ENCODE data around the gene EHD4.

EHD4 gene

DNA sequence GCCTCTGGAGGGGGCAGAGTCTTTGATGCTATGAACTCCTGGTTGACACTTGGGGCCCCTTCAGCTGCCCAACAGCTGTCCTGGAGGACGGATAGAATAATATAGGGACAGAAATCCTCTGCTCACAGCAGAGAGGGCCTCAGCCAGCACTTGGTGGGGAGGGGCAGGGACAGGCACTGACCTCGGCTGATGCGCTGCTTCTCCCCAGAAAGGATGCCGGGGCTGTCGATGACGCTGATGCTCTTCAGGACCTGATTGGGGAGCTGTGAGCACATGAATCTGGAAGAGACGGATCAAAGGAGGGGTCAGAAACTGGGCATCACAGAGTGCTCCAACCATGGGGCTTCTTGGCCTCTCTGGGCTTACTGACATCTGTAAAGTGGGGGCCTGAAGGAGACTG lies 29.5 kb downstream of the EHD4 start:
- no peaks in the 10 kb centered on the region for H3K4me1 ChIP-seq (ENCODE audit: control insufficient read depth in 1 of 2, insufficient read depth in 1 of 2, low read depth in 1 of 2, low read length in 1 of 2)
- no peak overlapping the region for H3K27ac ChIP-seq
- H3K36me3 ChIP-seq: peaks cover 31% of the 10 kb centered on the region
- H3K9me3 ChIP-seq: no peaks in the 10 kb centered on the region
- TF ChIP-seq, protein P1, sequence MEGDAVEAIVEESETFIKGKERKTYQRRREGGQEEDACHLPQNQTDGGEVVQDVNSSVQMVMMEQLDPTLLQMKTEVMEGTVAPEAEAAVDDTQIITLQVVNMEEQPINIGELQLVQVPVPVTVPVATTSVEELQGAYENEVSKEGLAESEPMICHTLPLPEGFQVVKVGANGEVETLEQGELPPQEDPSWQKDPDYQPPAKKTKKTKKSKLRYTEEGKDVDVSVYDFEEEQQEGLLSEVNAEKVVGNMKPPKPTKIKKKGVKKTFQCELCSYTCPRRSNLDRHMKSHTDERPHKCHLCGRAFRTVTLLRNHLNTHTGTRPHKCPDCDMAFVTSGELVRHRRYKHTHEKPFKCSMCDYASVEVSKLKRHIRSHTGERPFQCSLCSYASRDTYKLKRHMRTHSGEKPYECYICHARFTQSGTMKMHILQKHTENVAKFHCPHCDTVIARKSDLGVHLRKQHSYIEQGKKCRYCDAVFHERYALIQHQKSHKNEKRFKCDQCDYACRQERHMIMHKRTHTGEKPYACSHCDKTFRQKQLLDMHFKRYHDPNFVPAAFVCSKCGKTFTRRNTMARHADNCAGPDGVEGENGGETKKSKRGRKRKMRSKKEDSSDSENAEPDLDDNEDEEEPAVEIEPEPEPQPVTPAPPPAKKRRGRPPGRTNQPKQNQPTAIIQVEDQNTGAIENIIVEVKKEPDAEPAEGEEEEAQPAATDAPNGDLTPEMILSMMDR (IDR thresholded peaks at IDR 0.05): no peak
- H3K4me3 ChIP-seq (ENCODE audit: low read depth in 1 of 2, low read length in 1 of 2): no peak overlapping the region
- H3K27me3 ChIP-seq: no peaks in the 10 kb centered on the region

DNA sequence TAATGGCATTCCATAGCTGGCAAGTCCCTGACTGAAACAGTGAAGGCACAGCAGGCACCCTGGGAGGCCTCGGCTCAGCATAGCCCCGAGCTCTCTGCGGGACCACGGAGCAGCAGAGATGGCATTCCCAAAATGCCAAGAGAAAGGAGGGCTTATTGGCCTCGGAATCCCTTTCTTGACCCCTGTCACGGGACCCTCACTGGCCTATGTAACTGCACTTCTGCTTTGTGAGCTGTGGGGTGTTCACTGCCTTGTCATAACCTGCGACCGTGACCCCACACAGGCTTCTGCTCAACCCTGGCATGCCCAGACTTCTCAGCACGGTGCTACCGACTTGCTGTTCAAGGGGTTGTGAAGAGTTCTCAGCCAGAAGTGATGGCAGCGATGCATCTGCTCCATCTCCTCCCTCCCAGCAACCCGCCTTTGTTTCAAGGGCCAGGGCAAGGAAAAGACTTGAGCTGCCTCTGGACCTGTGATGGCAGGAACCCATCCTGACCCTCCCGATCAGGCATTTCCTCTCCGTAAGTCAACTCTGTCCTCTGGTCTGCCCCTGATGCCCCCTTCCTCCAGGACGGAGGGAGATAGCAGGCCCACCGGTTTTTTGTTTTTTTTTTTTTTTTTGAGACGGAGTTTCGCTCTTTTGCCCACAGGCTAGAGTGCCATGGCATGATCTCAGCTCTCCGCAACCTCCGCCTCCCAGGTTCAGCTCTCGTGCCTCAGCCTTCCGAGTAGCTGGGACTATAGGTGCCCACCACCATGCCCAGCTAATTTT lies 30.5 kb downstream of the EHD4 start:
- no peaks in the 10 kb centered on the region for H3K9me3 ChIP-seq
- TF ChIP-seq, protein P1 (IDR thresholded peaks at IDR 0.05): no peak
- peaks cover 31% of the 10 kb centered on the region for H3K36me3 ChIP-seq
- no peaks in the 10 kb centered on the region for H3K27me3 ChIP-seq
- H3K4me3 ChIP-seq (ENCODE audit: low read depth in 1 of 2, low read length in 1 of 2): no peak overlapping the region
- H3K27ac ChIP-seq: no peak overlapping the region
- peaks cover under 1 to 4% of the 10 kb centered on the region in 2 experiments for H3K4me1 ChIP-seq (ENCODE audit: control insufficient read depth in 1 of 2, insufficient read depth in 1 of 2, low read depth in 1 of 2, low read length in 1 of 2)

DNA sequence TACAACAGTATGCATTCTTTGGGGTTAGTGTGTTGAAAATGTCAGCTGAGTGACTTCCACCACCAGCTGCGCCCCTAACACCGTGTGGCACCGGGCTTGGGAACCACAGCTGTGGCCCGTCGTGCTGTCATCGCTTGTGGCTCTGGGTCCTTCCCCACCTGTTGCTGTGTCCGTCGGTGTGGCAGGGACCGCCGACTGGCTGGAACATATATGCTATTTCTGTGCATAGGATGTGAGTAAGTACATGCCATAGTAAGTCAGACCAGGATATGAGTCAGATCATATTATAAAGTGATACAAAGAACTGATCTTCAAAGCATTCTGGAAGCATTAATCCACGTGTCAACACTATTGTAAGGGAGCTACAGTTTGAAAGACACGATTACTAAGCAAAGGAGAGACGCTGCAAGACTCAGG lies 31.9 kb downstream of the EHD4 start:
- Histone ChIP-seq H3K9me3 (no peaks in the 10 kb centered on the region), H3K4me1 (ENCODE audit: control insufficient read depth in 1 of 2, insufficient read depth in 1 of 2, low read depth in 1 of 2, low read length in 1 of 2) (peaks cover 4 to 10% of the 10 kb centered on the region in 2 experiments), H3K27me3 (no peaks in the 10 kb centered on the region), H3K4me3 (ENCODE audit: low read depth in 1 of 2, low read length in 1 of 2) (no peak overlapping the region), H3K27ac (no peak overlapping the region), H3K36me3 (peaks cover 25% of the 10 kb centered on the region)
- TF ChIP-seq, protein P1 (IDR thresholded peaks at IDR 0.05): no peak

DNA sequence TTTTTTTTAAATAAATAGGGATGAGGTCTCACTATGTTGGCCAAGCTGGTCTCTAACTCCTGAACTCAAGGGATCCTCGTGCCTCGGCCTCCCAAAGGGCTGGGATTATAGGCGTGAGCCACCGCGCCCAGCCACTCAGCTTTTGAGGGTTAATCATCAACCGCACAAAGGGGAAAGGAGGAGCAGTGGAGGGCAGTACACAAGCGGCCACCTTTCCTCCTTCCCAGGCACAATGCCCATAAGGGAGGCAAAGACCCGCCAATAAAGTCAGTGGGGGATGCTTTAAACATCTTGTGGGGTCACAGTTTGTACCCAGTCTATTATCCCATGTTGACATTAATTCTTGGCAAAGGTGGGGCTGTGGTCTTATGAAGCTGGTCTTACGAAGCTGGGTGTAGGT lies 32.4 kb downstream of the EHD4 start:
- Histone ChIP-seq H3K36me3 (peaks cover 21% of the 10 kb centered on the region), H3K4me1 (ENCODE audit: control insufficient read depth in 1 of 2, insufficient read depth in 1 of 2, low read depth in 1 of 2, low read length in 1 of 2) (peaks cover 4 to 10% of the 10 kb centered on the region in 2 experiments), H3K27ac (no peak overlapping the region), H3K4me3 (ENCODE audit: low read depth in 1 of 2, low read length in 1 of 2) (no peak overlapping the region), H3K27me3 (no peaks in the 10 kb centered on the region), H3K9me3 (no peaks in the 10 kb centered on the region)
- TF ChIP-seq, protein P1 (IDR thresholded peaks at IDR 0.05): no peak

DNA sequence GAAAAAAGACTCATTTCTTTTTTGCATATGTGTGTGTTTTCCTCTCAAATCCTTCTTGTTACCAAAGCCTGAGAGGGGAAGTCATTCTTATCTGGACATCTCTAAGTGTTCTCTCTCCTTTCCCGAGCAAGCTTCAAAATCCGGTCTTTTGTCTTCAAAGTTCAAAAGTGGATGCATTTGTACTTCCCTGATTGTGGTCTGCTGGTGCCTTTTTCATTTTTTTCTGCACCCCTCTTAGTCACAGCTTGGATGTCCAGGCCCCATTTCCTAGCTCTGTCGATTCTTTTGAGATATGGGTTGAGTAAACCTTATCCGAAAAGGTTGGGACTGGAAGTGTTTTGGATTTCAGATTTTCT lies 34.8 kb downstream of the EHD4 start:
- Histone ChIP-seq H3K4me1 (ENCODE audit: control insufficient read depth in 1 of 2, insufficient read depth in 1 of 2, low read depth in 1 of 2, low read length in 1 of 2) (peaks cover 4 to 10% of the 10 kb centered on the region in 2 experiments), H3K27ac (no peak overlapping the region)

More for the DNA sequence above, 34.8 kb downstream of the EHD4 start:
- peaks cover 16% of the 10 kb centered on the region for H3K36me3 ChIP-seq
- H3K27me3 ChIP-seq: no peaks in the 10 kb centered on the region
- no peaks in the 10 kb centered on the region for H3K9me3 ChIP-seq
- no peak overlapping the region for H3K4me3 ChIP-seq (ENCODE audit: low read depth in 1 of 2, low read length in 1 of 2)
- TF ChIP-seq, protein P1 (IDR thresholded peaks at IDR 0.05): no peak

Data from neutrophil (primary cell).